Activated naive CD8-positive, alpha-beta T cell treated with anti-CD3 and anti-CD28 coated beads, Interleukin-2, amount 50 U/mL, for 16 hours (primary cell): ENCODE data around the gene NCKAP5.
"Not testable (repeated sequence)": the region's sequence is repeated elsewhere in the genome, so short reads cannot be mapped to it uniquely, and the experiment has no call there.

ENCODE experiments used
- DNase-seq: peaks from one replicate; pipeline ENCODE4 v3.0.0-alpha.2; 2020; ENCODE audit warnings: low read depth, low spot score

Gene NCKAP5

GRCh38 chr2:132721938-132722337 is 846.3 kb downstream of the NCKAP5 start:
- DNase-seq = no peak

- DNase-seq = no peak
Observed at GRCh38 chr2:132720393-132720792, 847.9 kb downstream of the NCKAP5 start.

GRCh38 chr2:132719480-132719879 is 848.8 kb downstream of the NCKAP5 start:
- DNase-seq = no peak

GRCh38 chr2:132716954-132717353 is 851.3 kb downstream of the NCKAP5 start:
- DNase-seq = no peak

GRCh38 chr2:132715386-132716351 is 852.6 kb downstream of the NCKAP5 start:
- DNase-seq = no peak

- DNase-seq = no peak
Observed at GRCh38 chr2:132703396-132703795, 864.9 kb downstream of the NCKAP5 start.

- no peak for DNase-seq
Observed at GRCh38 chr2:132701810-132702209, 866.5 kb downstream of the NCKAP5 start.

- not testable (repeated sequence) for DNase-seq
Observed at GRCh38 chr2:132699802-132700201, 868.5 kb downstream of the NCKAP5 start.

GRCh38 chr2:132698347-132698746 is 869.9 kb downstream of the NCKAP5 start:
- DNase-seq = not testable (repeated sequence)

GRCh38 chr2:132697556-132698205 is 870.6 kb downstream of the NCKAP5 start:
- DNase-seq = no peak

GRCh38 chr2:132692816-132693215 is 875.4 kb downstream of the NCKAP5 start:
- no peak for DNase-seq

GRCh38 chr2:132691556-132691955 is 876.7 kb downstream of the NCKAP5 start:
- DNase-seq = no peak

GRCh38 chr2:132690664-132691303 is 877.5 kb downstream of the NCKAP5 start:
- no peak for DNase-seq

- DNase-seq = no peak
Observed at GRCh38 chr2:132681766-132682165, 886.5 kb downstream of the NCKAP5 start.

- no peak for DNase-seq
Observed at GRCh38 chr2:132680544-132680943, 887.7 kb downstream of the NCKAP5 start.

GRCh38 chr2:132678483-132678882 is 889.8 kb downstream of the NCKAP5 start:
- DNase-seq = no peak

GRCh38 chr2:132677661-132678060 is 890.6 kb downstream of the NCKAP5 start:
- DNase-seq = no peak

- no peak for DNase-seq
Observed at GRCh38 chr2:132676999-132677398, 891.3 kb downstream of the NCKAP5 start.

GRCh38 chr2:132671151-132671835 is 897.0 kb downstream of the NCKAP5 start:
- no peak for DNase-seq

- no peak for DNase-seq
Observed at GRCh38 chr2:132670496-132671150, 897.6 kb downstream of the NCKAP5 start.

GRCh38 chr2:132669908-132670495 is 898.3 kb downstream of the NCKAP5 start, which contains the start of gene LYPD1:
Gene LYPD1 (minus strand): TSS chr2:132670205. CDS start chr2:132669932, 273 bp downstream.
- no peak for DNase-seq
